Keratinocyte (primary cell): ENCODE data around the gene MNAT1. TPM values are rescaled to one million over a fixed set of nuclear protein-coding genes. Genes with fewer than 3 reads are reported as not detected.
A peak's percentile ranks its signal among the peaks of the same experiment; 100 is the strongest.
"Not testable (repeated sequence)": the region's sequence is repeated elsewhere in the genome, so short reads cannot be mapped to it uniquely, and the experiment has no call there.

Experiments
- DNase-seq: peaks from one replicate; pipeline ENCODE4 v3.0.0-alpha.2; 2011; ENCODE audit warnings: low read depth, missing footprints, low spot score
- FAIRE-seq: peaks from 2 replicates; lab custom pipeline; 2011; peaks lifted over from hg19 to GRCh38; lab: Jason Lieb, UNC
- H2AFZ ChIP-seq: 2 replicates; pipeline ENCODE4 v1.6.0; 2012; ENCODE audit warnings: low read length, control low read depth, inconsistent platforms; ENCODE audit not compliant: control insufficient read depth
- H3K27ac ChIP-seq: 2 replicates; pipeline ENCODE4 v1.5.1; 2011; ENCODE audit warnings: low read length; ENCODE audit not compliant: control insufficient read depth, insufficient read depth
- H3K27me3 ChIP-seq: 3 replicates; pipeline ENCODE4 v1.6.0; 2011; ENCODE audit warnings: low read length; ENCODE audit not compliant: control insufficient read depth, insufficient read depth; ENCODE audit errors: extremely low read depth
- H3K36me3 ChIP-seq, 2 experiments: 2 replicates in 1 of 2; 3 replicates in 1 of 2; pipeline ENCODE4 v1.5.1; 2011; ENCODE audit warnings: low read length in 2 of 2, mild to moderate bottlenecking in 1 of 2; ENCODE audit not compliant: control insufficient read depth in 2 of 2, insufficient read depth in 2 of 2; ENCODE audit errors: extremely low read depth in 1 of 2
- H3K4me1 ChIP-seq: 3 replicates; pipeline ENCODE4 v1.5.1; 2011; ENCODE audit warnings: low read length; ENCODE audit not compliant: control insufficient read depth, insufficient read depth; ENCODE audit errors: extremely low read depth
- H3K4me2 ChIP-seq: 3 replicates; pipeline ENCODE4 v1.6.0; 2011; ENCODE audit warnings: low read depth, low read length; ENCODE audit not compliant: control insufficient read depth, insufficient read depth; ENCODE audit errors: extremely low read depth
- H3K4me3 ChIP-seq, 3 experiments: fragments of 200-600 bp in 1 of 3; sonication (generic) in 1 of 3; 2 replicates in 2 of 3; 3 replicates in 1 of 3; pipeline ENCODE4 v1.5.1; 2011 to 2016; ENCODE audit warnings: low read length in 3 of 3, mild to moderate bottlenecking in 3 of 3, control low read depth in 2 of 3, inconsistent platforms in 1 of 3, low read depth in 1 of 3, mixed read lengths in 1 of 3, mixed run types in 1 of 3, moderate library complexity in 1 of 3; ENCODE audit not compliant: control insufficient read depth in 2 of 3, insufficient read depth in 2 of 3; ENCODE audit errors: extremely low read depth in 1 of 3
- H3K79me2 ChIP-seq: 2 replicates; pipeline ENCODE4 v1.6.0; 2012; ENCODE audit warnings: low read length; ENCODE audit not compliant: control insufficient read depth, insufficient read depth
- H3K9ac ChIP-seq: 3 replicates; pipeline ENCODE4 v1.6.0; 2011; ENCODE audit warnings: low read length; ENCODE audit not compliant: control insufficient read depth, insufficient read depth; ENCODE audit errors: extremely low read depth
- H3K9me1 ChIP-seq: 3 replicates; pipeline ENCODE4 v1.6.0; 2011; ENCODE audit warnings: low read length; ENCODE audit not compliant: control insufficient read depth, insufficient read depth; ENCODE audit errors: extremely low read depth
- H3K9me3 ChIP-seq: 2 replicates; pipeline ENCODE4 v1.5.1; 2012; ENCODE audit warnings: low read depth, low read length; ENCODE audit not compliant: control insufficient read depth
- H4K20me1 ChIP-seq: 3 replicates; pipeline ENCODE4 v1.6.0; 2011; ENCODE audit warnings: low read length; ENCODE audit not compliant: control insufficient read depth, insufficient read depth; ENCODE audit errors: extremely low read depth
- EZH2 ChIP-seq: IDR thresholded peaks from one replicate; pipeline ENCODE4 v1.6.1; 2012; ENCODE audit warnings: inconsistent platforms, mild to moderate bottlenecking, low read length, moderate library complexity
- dilution Hi-C: fragments of 300-500 bp; cut with MboI; formaldehyde crosslinking; loops from one replicate; pipeline ENCODE4 v1.7.0; 2020; ENCODE audit warnings: low sequenced_read_pairs; ENCODE audit not compliant: extremely low pct_ligation_motif_present
- polyA plus RNA-seq, 5 experiments: library from polyadenylated mRNA; depleted of rRNA in 3 of 5; stranded (reverse) in 3 of 5; stranded (forward) in 1 of 5; unstranded in 1 of 5; fragments of >200 nt; gene quantifications; 1 replicate in 1 of 5; 2 replicates in 3 of 5; 3 replicates in 1 of 5; pipeline versions ENCODE4 v1.2.1 to v1.2.3, GENCODE V29; 2011 to 2012; ENCODE audit warnings: missing spikeins in 2 of 5, low read depth in 1 of 5, low replicate concordance in 1 of 5
- TF ChIP-seq, protein P1 (sequence below), 3 experiments: IDR thresholded peaks in 1 of 3; conservative IDR thresholded peaks in 1 of 3; optimal IDR thresholded peaks in 1 of 3; 2 replicates in 2 of 3; 3 replicates in 1 of 3; pipeline versions ENCODE3 to v1.5.1; 2011; ENCODE audit warnings: low read length in 3 of 3, mild to moderate bottlenecking in 3 of 3, moderate library complexity in 2 of 3, control low read depth in 1 of 3, inconsistent platforms in 1 of 3; ENCODE audit not compliant: insufficient read depth in 2 of 3; ENCODE audit errors: extremely low read depth in 1 of 3

MNAT1 gene
- polyA plus RNA-seq, 1 donor (not counting 4 experiments of a cell fraction or from before 2014, with no cell fraction given) = 79.5 TPM

GRCh38 chr14:60723116-60723906 is 11.2 kb upstream of the MNAT1 start:
- H3K4me3 ChIP-seq = peak overlapping the region; percentile 61 to 97 (median 86)
- no peaks in the 10 kb centered on the region for H4K20me1 ChIP-seq
- FAIRE-seq = no peak
- H3K27me3 ChIP-seq = no peaks in the 10 kb centered on the region
- H3K4me2 ChIP-seq = peak overlapping the region; percentile 74
- dilution Hi-C loops = no loop called here
- peak overlapping the region; percentile 80 for H3K27ac ChIP-seq
- no peak for TF ChIP-seq EZH2
- TF ChIP-seq, protein P1, sequence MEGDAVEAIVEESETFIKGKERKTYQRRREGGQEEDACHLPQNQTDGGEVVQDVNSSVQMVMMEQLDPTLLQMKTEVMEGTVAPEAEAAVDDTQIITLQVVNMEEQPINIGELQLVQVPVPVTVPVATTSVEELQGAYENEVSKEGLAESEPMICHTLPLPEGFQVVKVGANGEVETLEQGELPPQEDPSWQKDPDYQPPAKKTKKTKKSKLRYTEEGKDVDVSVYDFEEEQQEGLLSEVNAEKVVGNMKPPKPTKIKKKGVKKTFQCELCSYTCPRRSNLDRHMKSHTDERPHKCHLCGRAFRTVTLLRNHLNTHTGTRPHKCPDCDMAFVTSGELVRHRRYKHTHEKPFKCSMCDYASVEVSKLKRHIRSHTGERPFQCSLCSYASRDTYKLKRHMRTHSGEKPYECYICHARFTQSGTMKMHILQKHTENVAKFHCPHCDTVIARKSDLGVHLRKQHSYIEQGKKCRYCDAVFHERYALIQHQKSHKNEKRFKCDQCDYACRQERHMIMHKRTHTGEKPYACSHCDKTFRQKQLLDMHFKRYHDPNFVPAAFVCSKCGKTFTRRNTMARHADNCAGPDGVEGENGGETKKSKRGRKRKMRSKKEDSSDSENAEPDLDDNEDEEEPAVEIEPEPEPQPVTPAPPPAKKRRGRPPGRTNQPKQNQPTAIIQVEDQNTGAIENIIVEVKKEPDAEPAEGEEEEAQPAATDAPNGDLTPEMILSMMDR (optimal IDR thresholded peaks at IDR 0.05 in 1 of 3, IDR thresholded peaks at IDR 0.05 in 1 of 3, conservative IDR thresholded peaks at IDR 0.05 in 1 of 3; ENCODE audit: extremely low read depth in 1 of 3, insufficient read depth in 2 of 3, low read length in 3 of 3) = no peak
- no peak for DNase-seq
- peak overlapping the region; percentile 97 for H2AFZ ChIP-seq
- H3K36me3 ChIP-seq = peaks cover 1 to 7% of the 10 kb centered on the region in 2 experiments
- no peaks in the 10 kb centered on the region for H3K9me3 ChIP-seq
- peaks cover 21% of the 10 kb centered on the region for H3K79me2 ChIP-seq
- H3K4me1 ChIP-seq = peaks cover 4% of the 10 kb centered on the region
- peak overlapping the region; percentile 82 for H3K9ac ChIP-seq
- H3K9me1 ChIP-seq = no peaks in the 10 kb centered on the region

- DNase-seq (peak; percentile 50), FAIRE-seq (peak; percentile 89)
- TF ChIP-seq, protein P1 (optimal IDR thresholded peaks at IDR 0.05 in 1 of 3, IDR thresholded peaks at IDR 0.05 in 1 of 3, conservative IDR thresholded peaks at IDR 0.05 in 1 of 3; ENCODE audit: extremely low read depth in 1 of 3, insufficient read depth in 2 of 3, low read length in 3 of 3) = no peak
- TF ChIP-seq EZH2 = no peak
- H3K27me3 ChIP-seq = no peaks in the 10 kb centered on the region
- H2AFZ ChIP-seq = peak within 1 kb of the TSS; percentile 97
- H4K20me1 ChIP-seq = no peaks in the 10 kb centered on the region
- H3K4me2 ChIP-seq = peak within 1 kb of the TSS; percentile 74
- dilution Hi-C loops = no loop called here
- H3K9me3 ChIP-seq = no peaks in the 10 kb centered on the region
- peak within 1 kb of the TSS; percentile 61 to 97 (median 86) for H3K4me3 ChIP-seq
- no peaks in the 10 kb centered on the region for H3K9me1 ChIP-seq
- peak within 1 kb of the TSS; percentile 80 for H3K27ac ChIP-seq
- H3K36me3 ChIP-seq = peaks cover 1 to 7% of the 10 kb centered on the region in 2 experiments
- H3K9ac ChIP-seq = peak within 1 kb of the TSS; percentile 82
- peaks cover 4% of the 10 kb centered on the region for H3K4me1 ChIP-seq
- H3K79me2 ChIP-seq = peaks cover 21% of the 10 kb centered on the region
These were observed 10.5 kb upstream of the MNAT1 start, which contains the start of gene SIX4 for GRCh38 chr14:60723907-60724618. SIX4 (minus strand) TSS chr14:60724351; CDS start chr14:60724074, 277 bp downstream.

GRCh38 chr14:60731291-60731690 is 3.3 kb upstream of the MNAT1 start:
- dilution Hi-C loops, H3K9ac ChIP-seq, H2AFZ ChIP-seq, H3K4me2 ChIP-seq, H3K27ac ChIP-seq, H3K36me3 ChIP-seq, H3K27me3 ChIP-seq, H4K20me1 ChIP-seq, H3K9me3 ChIP-seq, H3K4me1 ChIP-seq, DNase-seq, FAIRE-seq, H3K4me3 ChIP-seq, H3K9me1 ChIP-seq: not testable (repeated sequence)
- H3K79me2 ChIP-seq = peaks cover 17% of the 10 kb centered on the region
